HG02642 (cell line): Measurements from ENCODE around the gene PRMT7.
A peak's percentile ranks its signal among the peaks of the same experiment; 100 is the strongest.

Experiments
- ATAC-seq: cut with Tn5 transposase; IDR thresholded peaks from one replicate; pipeline ENCODE4 v1.9.1; 2021; ENCODE audit warnings: mild to moderate bottlenecking; ENCODE audit not compliant: unreplicated experiment, poor library complexity

PRMT7 gene

GRCh38 chr16:68345958-68346635 is 35.3 kb downstream of the PRMT7 start:
- ATAC-seq = no peak

- ATAC-seq = no peak
Observed at GRCh38 chr16:68346892-68347480, 36.2 kb downstream of the PRMT7 start.

- no peak for ATAC-seq
Observed at GRCh38 chr16:68347605-68348004, 36.8 kb downstream of the PRMT7 start.

GRCh38 chr16:68348639-68349445 is 38.0 kb downstream of the PRMT7 start:
- ATAC-seq = no peak

- no peak for ATAC-seq
Observed at GRCh38 chr16:68349838-68350410, 39.1 kb downstream of the PRMT7 start.

GRCh38 chr16:68350813-68351350 is 40.1 kb downstream of the PRMT7 start:
- no peak for ATAC-seq

GRCh38 chr16:68351463-68351862 is 40.6 kb downstream of the PRMT7 start:
- ATAC-seq = no peak

- no peak for ATAC-seq
Observed at GRCh38 chr16:68351991-68352431, 41.2 kb downstream of the PRMT7 start.

- ATAC-seq = no peak
Observed at GRCh38 chr16:68353366-68353765, 42.5 kb downstream of the PRMT7 start.

GRCh38 chr16:68354816-68355215 is 44.0 kb downstream of the PRMT7 start:
- no peak for ATAC-seq

GRCh38 chr16:68355447-68356248 is 44.8 kb downstream of the PRMT7 start:
- no peak for ATAC-seq

- ATAC-seq = peak; percentile 83
Observed at GRCh38 chr16:68356249-68356918, 45.6 kb downstream of the PRMT7 start.

- no peak for ATAC-seq
Observed at GRCh38 chr16:68356919-68357286, 46.1 kb downstream of the PRMT7 start.

- ATAC-seq = no peak
Observed at GRCh38 chr16:68357521-68357922, 46.7 kb downstream of the PRMT7 start.

GRCh38 chr16:68357923-68358322 is 47.1 kb downstream of the PRMT7 start:
- ATAC-seq = no peak

- no peak for ATAC-seq
Observed at GRCh38 chr16:68358951-68359350, 48.1 kb downstream of the PRMT7 start.

GRCh38 chr16:68359398-68360191 is 48.8 kb downstream of the PRMT7 start:
- ATAC-seq = no peak

- ATAC-seq = no peak
Observed at GRCh38 chr16:68360547-68360946, 49.7 kb downstream of the PRMT7 start.

- ATAC-seq = no peak
Observed at GRCh38 chr16:68360956-68361355, 50.1 kb downstream of the PRMT7 start.
